ENCODE results near the gene KLHL10. TPM values are rescaled to one million over a fixed set of nuclear protein-coding genes. Genes with fewer than 3 reads are reported as not detected.

Gene KLHL10
- total and polyA plus RNA-seq, 2 of the 13 experiments (the other 11 are each of a cell fraction or from before 2014, with no cell fraction given) = 0.04 to 0.08 TPM

- TF ChIP-seq CHD2 (IDR thresholded peaks at IDR 0.05; ENCODE audit: low read depth, low read length) (no peak), ZNF629 (CRISPR knock-in tag; conservative IDR thresholded peaks at IDR 0.05) (no peak), NCOA2 (CRISPR knock-in tag; IDR thresholded peaks at IDR 0.05) (no peak), STAG1 (CRISPR knock-in tag; IDR thresholded peaks at IDR 0.05) (no peak), MAX (IDR thresholded peaks at IDR 0.05) (peak; percentile 59), KDM4B (CRISPR knock-in tag; IDR thresholded peaks at IDR 0.05) (no peak; the same call in 1 of the 2 replicates), RAD51 (IDR thresholded peaks at IDR 0.05; ENCODE audit: borderline replicate concordance) (no peak), ZFP62 (CRISPR knock-in tag; IDR thresholded peaks at IDR 0.05) (no peak), ZNF768 (CRISPR knock-in tag; IDR thresholded peaks at IDR 0.05) (peak; percentile 73; the same call in 1 of the 2 replicates), FLYWCH1 (CRISPR knock-in tag; IDR thresholded peaks at IDR 0.05) (no peak), ZBTB2 (CRISPR knock-in tag; IDR thresholded peaks at IDR 0.05; ENCODE audit: low read depth) (no peak), ZFP36 (IDR thresholded peaks at IDR 0.05; ENCODE audit: borderline replicate concordance, low read depth, low read length, partially characterized antibody) (no peak), CEBPZ (IDR thresholded peaks at IDR 0.05; ENCODE audit: low read length) (no peak), ZNF674 (CRISPR knock-in tag; IDR thresholded peaks at IDR 0.05; ENCODE audit: low read depth) (peak; percentile 83; the same call in 1 of the 2 replicates), ZNF256 (CRISPR knock-in tag; conservative IDR thresholded peaks at IDR 0.05) (no peak), NFE2 (CRISPR knock-in tag; IDR thresholded peaks at IDR 0.05) (no peak), SMAD1 (CRISPR knock-in tag; IDR thresholded peaks at IDR 0.05; ENCODE audit: borderline replicate concordance, low read depth) (0 out of 2 replicates have a peak, but pooled peaks have one; percentile 16), SMARCE1 (IDR thresholded peaks at IDR 0.05; ENCODE audit: borderline replicate concordance) (no peak), MTA1 (CRISPR knock-in tag; IDR thresholded peaks at IDR 0.05; ENCODE audit: borderline replicate concordance) (no peak; the same call in 1 of the 2 replicates), HBP1 (CRISPR knock-in tag; IDR thresholded peaks at IDR 0.05; ENCODE audit: low read depth) (no peak)
Measured at GRCh38 chr17:41835800-41836549, 1.6 kb upstream of the KLHL10 start, which contains the start of gene NT5C3B (continued).
